ENCODE measurements around the gene PCNX3.

GRCh38 chr11:65613091-65613928 is 2.3 kb upstream of the PCNX3 start:
- TF ChIP-seq EZH2 (IDR thresholded peaks at IDR 0.05; ENCODE audit: insufficient read depth, poor library complexity, severe bottlenecking), result no peak
- no peak for TF ChIP-seq EZH2phosphoT487 (IDR thresholded peaks at IDR 0.05; ENCODE audit: insufficient read depth, low read depth)
